Neural crest cell (in vitro differentiated cells): ENCODE data around the gene PRR15. TPM values are rescaled to one million over a fixed set of nuclear protein-coding genes. Genes with fewer than 3 reads are reported as not detected.

Experiments used
- DNase-seq: peaks from one replicate; pipeline ENCODE4 v3.0.0; 2021; ENCODE audit warnings: low read depth, mixed read lengths, low spot score
- H3K27ac Mint-ChIP-seq: one replicate; pipeline ENCODE4 v1.8.0; 2021; ENCODE audit warnings: mild to moderate bottlenecking, mixed read lengths; ENCODE audit not compliant: unreplicated experiment
- H3K27me3 Mint-ChIP-seq: 2 replicates; pipeline ENCODE4 v1.8.0; 2021; ENCODE audit warnings: low read depth, mild to moderate bottlenecking, mixed read lengths
- H3K36me3 Mint-ChIP-seq: 2 replicates; pipeline ENCODE4 v1.8.0; 2021; ENCODE audit warnings: low read depth, mild to moderate bottlenecking, mixed read lengths
- H3K4me1 Mint-ChIP-seq: 2 replicates; pipeline ENCODE4 v1.8.0; 2021; ENCODE audit warnings: mixed read lengths
- H3K4me3 Mint-ChIP-seq: one replicate; pipeline ENCODE4 v1.8.0; 2021; ENCODE audit warnings: mild to moderate bottlenecking, mixed read lengths
- H3K9me3 Mint-ChIP-seq: 2 replicates; pipeline ENCODE4 v1.8.0; 2021; ENCODE audit warnings: mixed read lengths
- CTCF ChIP-seq: fragments of 200-600 bp; sonication (generic); conservative IDR thresholded peaks from 2 replicates; pipeline ENCODE4 v1.5.0; 2021; ENCODE audit warnings: antibody characterized with exemption, mild to moderate bottlenecking
- total RNA-seq: library from RNA; stranded (reverse); gene quantifications from 2 replicates; pipeline ENCODE4 v1.2.1, GENCODE V29; 2021

PRR15 gene
- total RNA-seq, 1 donor from 2014 or later, result not detected

GRCh38 chr7:29609162-29610037 is 45.8 kb downstream of the PRR15 start:
- peaks cover 4% of the 10 kb centered on the region for H3K9me3 Mint-ChIP-seq
- no peak overlapping the region for H3K4me3 Mint-ChIP-seq
- no peaks in the 10 kb centered on the region for H3K4me1 Mint-ChIP-seq
- H3K27me3 Mint-ChIP-seq, result no peaks in the 10 kb centered on the region
- H3K36me3 Mint-ChIP-seq, result no peaks in the 10 kb centered on the region
- peak; percentile 70 for TF ChIP-seq CTCF
- no peak overlapping the region for H3K27ac Mint-ChIP-seq
- no peak for DNase-seq

- Mint-ChIP-seq H3K27ac (no peak overlapping the region), H3K9me3 (peaks cover 4% of the 10 kb centered on the region), H3K4me1 (no peaks in the 10 kb centered on the region), H3K27me3 (no peaks in the 10 kb centered on the region), H3K36me3 (no peaks in the 10 kb centered on the region), H3K4me3 (no peak overlapping the region)
- no peak for TF ChIP-seq CTCF
- DNase-seq, result no peak
These were observed 46.5 kb downstream of the PRR15 start for GRCh38 chr7:29610086-29610485.

- TF ChIP-seq CTCF, result no peak
- H3K4me1 Mint-ChIP-seq, result no peaks in the 10 kb centered on the region
- no peak overlapping the region for H3K27ac Mint-ChIP-seq
- no peaks in the 10 kb centered on the region for H3K36me3 Mint-ChIP-seq
- no peak overlapping the region for H3K4me3 Mint-ChIP-seq
- no peaks in the 10 kb centered on the region for H3K27me3 Mint-ChIP-seq
- no peak for DNase-seq
- peaks cover 4% of the 10 kb centered on the region for H3K9me3 Mint-ChIP-seq
These were observed 48.4 kb downstream of the PRR15 start for GRCh38 chr7:29611941-29612544.

GRCh38 chr7:29612596-29612995 is 49.0 kb downstream of the PRR15 start:
- no peaks in the 10 kb centered on the region for H3K4me1 Mint-ChIP-seq
- H3K9me3 Mint-ChIP-seq, result peaks cover 6% of the 10 kb centered on the region
- DNase-seq, result no peak
- H3K36me3 Mint-ChIP-seq, result no peaks in the 10 kb centered on the region
- H3K4me3 Mint-ChIP-seq, result no peak overlapping the region
- no peak for TF ChIP-seq CTCF
- no peaks in the 10 kb centered on the region for H3K27me3 Mint-ChIP-seq
- H3K27ac Mint-ChIP-seq, result no peak overlapping the region

GRCh38 chr7:29613100-29613499 is 49.5 kb downstream of the PRR15 start:
- no peaks in the 10 kb centered on the region for H3K27me3 Mint-ChIP-seq
- DNase-seq, result no peak
- TF ChIP-seq CTCF, result no peak
- no peak overlapping the region for H3K4me3 Mint-ChIP-seq
- no peak overlapping the region for H3K27ac Mint-ChIP-seq
- H3K4me1 Mint-ChIP-seq, result no peaks in the 10 kb centered on the region
- H3K36me3 Mint-ChIP-seq, result no peaks in the 10 kb centered on the region
- H3K9me3 Mint-ChIP-seq, result peaks cover 6% of the 10 kb centered on the region
